Vagina (tissue), 2 donors: ENCODE measurements around the gene FBXW2.

Source experiments
- POLR2A ChIP-seq, 2 donors: fragments of 450-650 bp; IDR thresholded peaks; one replicate each; pipeline ENCODE4 v1.6.1; 2017; ENCODE audit warnings: antibody characterized with exemption in 2 of 2, mild to moderate bottlenecking in 2 of 2, moderate library complexity in 2 of 2
- POLR2AphosphoS5 ChIP-seq, 2 donors: sonication (generic); formaldehyde crosslinking; IDR thresholded peaks; one replicate each; pipeline ENCODE4 v1.9.0; 2017; ENCODE audit warnings: antibody characterized with exemption in 2 of 2, mild to moderate bottlenecking in 2 of 2, low read depth in 1 of 2; ENCODE audit not compliant: insufficient read depth in 1 of 2

- no peak for TF ChIP-seq POLR2A (IDR thresholded peaks at IDR 0.05)
- no peak for TF ChIP-seq POLR2AphosphoS5 (IDR thresholded peaks at IDR 0.05; ENCODE audit: insufficient read depth in 1 of 2, low read depth in 1 of 2)
Measured at GRCh38 chr9:120757026-120757913, 35.9 kb downstream of the FBXW2 start.
